ENCODE measurements around the gene SPIRE1.
"Not testable (repeated sequence)": the region's sequence is repeated elsewhere in the genome, so short reads cannot be mapped to it uniquely, and the experiment has no call there.

Gene SPIRE1

GRCh38 chr18:12645751-12646203, 12.1 kb downstream of the SPIRE1 start:
- DNase-seq = no peak

DNA sequence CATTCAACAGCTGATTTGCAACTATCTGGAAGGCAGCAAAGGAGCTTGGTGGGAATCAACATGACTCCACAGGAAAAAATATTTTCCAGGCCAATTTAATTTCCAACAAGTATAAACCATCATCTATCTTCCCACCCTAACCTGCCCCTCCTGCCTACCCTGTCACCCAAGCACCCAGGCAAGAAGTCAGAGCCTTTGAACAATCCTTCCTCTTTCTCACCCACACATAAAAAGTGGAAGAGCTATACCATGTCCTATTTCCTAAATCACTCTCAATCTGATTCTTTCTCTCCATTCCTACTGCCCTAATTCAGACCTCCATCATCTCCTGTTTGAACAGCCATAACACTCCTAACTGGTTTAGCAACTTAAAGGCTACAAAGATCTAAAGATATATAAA, 12.7 kb downstream of the SPIRE1 start:
- DNase-seq = peak; percentile 26 to 40

GRCh38 chr18:12643756-12644155, 14.2 kb downstream of the SPIRE1 start:
- DNase-seq = not testable (repeated sequence)

- DNase-seq = no peak
These were observed 17.1 kb downstream of the SPIRE1 start for GRCh38 chr18:12640881-12641200.

DNA sequence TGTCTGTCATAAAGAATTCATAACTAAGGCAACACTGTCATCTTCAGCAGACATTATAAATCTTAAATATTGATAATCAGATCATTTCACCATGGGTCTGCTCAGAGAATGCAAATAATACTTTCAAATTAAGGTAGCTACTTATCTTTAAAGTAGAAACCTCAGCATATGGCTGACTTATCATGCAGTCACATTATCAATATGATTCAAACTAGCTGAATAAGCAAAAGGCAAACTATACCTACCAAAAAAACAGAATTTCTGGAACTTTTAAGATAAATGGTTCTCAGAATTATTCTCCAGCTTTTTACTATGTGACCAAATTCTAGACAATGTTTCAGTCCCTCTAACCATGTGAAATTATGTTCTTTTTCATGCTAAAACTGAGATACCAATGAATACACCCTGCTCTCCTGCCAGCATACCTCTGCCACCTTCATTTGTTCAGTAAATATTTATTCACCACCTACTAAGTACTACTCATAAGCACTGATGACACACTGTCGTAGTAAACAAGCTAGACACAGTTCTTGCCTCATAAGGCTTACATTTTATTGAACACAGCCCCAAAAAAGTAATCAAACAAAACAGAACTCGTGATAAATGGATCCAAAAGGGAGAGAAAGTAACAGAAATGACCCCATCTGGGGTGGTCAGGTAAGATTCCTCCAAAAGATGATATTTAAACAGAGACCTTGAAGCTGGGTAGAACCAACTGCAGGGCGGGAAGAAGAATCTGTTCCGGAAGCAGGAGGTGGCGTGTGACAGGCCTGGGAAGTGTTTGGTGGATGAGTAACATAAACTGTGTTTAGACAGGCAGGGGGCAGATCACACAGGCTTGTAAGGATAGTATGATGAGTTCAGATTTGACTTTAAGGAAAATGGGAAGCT, 17.7 kb downstream of the SPIRE1 start:
- DNase-seq = no peak

DNA sequence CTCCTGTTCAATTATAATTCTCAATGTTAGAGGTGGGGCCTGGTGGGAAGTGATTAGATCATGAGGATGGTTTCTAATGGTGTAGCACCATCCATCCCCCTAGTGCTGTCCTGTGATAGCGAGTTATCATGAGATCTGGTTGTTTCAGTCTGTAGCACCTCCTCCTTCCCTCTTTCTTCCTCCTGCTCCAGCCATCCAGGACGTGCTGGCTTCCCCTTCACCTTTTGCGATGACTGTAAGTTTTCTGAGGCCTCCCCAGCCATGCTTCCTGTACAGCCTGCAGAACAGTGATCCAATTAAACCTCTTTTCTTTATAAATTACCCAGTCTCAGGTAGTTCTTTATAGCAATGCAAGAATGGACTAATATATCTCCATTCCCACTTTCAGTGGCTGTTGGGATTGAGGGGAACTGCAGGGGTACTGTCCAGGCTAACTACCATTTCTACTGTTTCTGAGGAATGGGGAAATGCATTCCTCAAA, 19.2 kb downstream of the SPIRE1 start:
- DNase-seq = no peak

- DNase-seq = no peak
These were observed 19.8 kb downstream of the SPIRE1 start for GRCh38 chr18:12637901-12638643.

DNA sequence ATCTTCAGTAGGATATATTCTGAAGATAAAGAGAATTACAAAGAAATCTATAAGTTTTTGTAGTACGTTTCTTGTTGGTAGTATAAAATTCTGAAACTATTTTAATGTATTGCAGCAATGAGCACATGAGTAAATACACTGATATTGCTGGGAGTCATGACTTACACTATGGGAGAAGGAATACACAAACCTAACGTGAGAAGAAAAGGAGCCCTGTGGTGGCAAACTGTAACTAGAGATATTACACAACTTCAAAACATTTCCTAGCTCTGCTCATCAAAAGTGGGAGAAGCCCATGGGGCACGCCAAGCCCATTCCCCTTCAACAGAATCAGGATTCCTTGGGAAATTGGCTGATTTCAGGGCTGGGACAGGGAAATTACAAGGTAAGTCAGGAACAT, 20.5 kb downstream of the SPIRE1 start:
- DNase-seq = no peak

DNA sequence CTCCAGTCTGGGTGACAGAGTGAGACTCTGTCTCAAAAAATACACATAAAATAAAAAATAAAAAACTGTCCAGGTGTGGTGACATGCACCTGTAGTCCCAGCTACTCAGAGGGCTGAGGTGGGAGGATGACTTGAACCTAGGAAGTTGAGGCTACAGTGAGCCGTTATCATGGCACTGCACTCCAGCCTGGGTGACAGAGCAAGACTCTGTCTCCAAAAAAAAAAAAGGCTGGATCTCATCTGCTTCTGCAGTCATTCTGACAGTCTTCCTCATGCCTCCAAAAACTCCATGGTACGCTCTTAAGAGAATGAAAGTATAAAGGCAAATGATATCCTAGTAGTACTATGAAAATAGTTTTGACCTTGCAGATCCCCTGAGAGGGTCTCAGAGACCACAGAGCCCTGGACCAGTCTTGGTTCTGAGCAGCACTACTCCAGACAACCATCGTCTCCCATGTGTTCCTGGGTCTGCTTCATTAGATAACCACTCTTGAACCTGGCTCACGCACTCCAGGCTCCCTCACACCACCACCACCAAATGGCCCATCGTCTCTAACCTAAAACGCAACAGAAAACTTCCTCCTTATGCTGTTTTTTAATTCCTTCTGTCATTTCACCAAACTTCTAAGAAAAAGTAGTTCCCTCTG, 26.0 kb downstream of the SPIRE1 start:
- DNase-seq = no peak

- DNase-seq = no peak
These were observed 27.8 kb downstream of the SPIRE1 start for GRCh38 chr18:12630136-12630535.

- DNase-seq = no peak
These were observed 28.9 kb downstream of the SPIRE1 start for GRCh38 chr18:12628706-12629702.

DNA sequence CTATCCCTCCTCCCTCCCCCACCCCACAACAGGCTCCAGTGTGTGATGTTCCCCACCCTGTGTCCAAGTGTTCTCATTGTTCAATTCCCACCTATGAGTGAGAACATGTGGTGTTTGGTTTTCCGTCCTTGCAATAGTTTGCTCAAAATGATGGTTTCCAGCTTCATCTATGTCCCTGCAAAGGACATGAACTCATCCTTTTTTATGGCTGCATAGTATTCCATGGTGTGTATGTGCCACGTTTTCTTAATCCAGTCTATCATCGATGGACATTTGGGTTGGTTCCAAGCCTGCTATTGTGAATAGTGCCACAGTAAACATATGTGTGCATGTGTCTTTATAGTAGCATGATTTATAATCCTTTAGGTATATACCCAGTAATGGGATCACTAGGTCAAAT, 30.7 kb downstream of the SPIRE1 start:
- DNase-seq = not testable (repeated sequence)

DNA sequence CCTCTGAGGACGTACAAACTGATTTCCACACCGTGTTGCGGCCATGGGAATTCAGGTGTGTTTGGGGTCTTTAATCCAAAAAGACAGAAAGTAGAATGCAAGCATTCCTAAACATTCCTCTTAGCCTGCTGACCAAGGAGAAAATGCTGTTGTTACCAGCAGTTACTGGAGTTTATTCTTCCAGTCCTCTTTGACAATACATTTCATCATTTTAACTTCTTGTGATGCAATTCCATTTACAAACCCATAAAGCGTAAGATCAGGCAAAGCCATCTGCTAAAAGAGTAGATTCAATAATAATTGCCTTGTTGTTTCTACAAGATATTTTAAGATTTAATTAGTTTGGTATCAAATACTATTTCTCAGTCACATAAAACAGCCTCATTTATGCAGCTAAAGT, 32.7 kb downstream of the SPIRE1 start:
- DNase-seq = no peak

DNA sequence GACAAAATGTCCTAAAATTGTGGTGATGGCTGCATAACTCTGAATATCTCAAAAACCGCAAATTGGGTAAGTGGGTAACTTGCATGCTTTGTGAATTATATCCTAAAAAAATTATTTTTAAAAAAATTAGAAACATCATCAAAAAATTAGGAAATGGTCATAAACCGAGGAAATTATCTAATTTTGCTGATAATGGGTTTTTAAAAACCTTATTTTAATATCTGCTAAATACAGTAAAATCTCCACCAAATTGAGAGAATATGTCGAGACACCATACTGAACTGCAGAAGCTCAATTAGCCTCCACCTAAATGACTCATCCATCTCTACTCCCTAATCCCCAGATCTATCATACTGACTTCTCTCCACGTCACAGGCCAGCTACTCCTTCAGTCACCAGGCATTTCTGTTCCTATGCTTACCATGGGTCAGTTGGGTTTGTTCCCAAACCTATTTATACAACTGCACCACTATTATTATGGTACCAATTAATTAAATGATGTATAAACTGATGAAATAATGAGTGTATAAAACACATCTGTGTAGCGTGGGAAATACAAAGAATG, 36.1 kb downstream of the SPIRE1 start:
- DNase-seq = no peak

DNA sequence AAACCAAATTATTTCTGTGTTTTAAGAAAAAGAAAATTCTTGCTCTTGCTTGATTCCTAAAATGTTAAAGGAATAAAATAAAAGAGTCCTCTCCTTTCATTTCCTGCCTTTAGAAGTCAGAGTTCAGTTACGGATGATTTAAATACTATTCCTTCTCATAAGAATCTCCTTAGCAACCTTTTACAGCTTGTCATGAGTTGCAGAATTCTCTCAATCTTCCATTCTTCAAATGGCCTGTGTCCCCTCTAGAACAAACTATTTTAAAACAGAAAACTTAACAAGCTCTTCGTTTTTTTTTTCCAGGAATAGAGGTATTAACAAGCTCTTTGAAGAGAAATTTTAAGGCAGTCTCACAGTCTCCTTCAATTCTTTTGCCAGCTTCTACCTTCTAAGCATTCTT, 42.2 kb downstream of the SPIRE1 start:
- DNase-seq = no peak

GRCh38 chr18:12608301-12608700, 49.6 kb downstream of the SPIRE1 start:
- no peak for DNase-seq

- DNase-seq = peak; percentile 27 to 31
These were observed 51.2 kb downstream of the SPIRE1 start for GRCh38 chr18:12606592-12607315.

DNA sequence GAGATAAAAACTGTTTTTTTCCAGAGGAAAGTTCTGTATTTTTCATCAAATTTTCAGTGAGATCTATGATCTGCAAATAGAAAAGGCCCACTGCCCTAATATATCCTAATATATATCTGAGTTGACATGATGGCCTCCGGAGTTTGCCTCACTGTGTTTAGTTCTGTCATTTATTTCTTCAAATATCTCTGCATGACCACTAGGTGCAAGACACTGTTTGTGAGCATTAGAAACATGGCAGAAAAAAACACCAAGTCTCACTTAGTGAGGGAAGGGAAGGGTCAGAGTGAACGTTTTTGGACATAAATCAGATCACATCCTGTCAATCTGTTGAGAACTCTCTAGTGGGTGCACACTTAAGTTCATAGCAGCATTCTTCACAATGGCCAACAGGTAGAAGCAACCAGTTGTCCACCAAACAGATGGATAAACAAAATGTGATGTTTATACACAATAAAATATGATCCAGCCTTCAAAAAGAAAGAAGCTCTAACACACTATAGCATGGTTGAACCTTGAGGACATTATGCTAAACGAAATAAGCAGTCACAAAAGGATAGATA, 53.4 kb downstream of the SPIRE1 start:
- no peak for DNase-seq

GRCh38 chr18:12599966-12600365, 57.9 kb downstream of the SPIRE1 start:
- DNase-seq = no peak

DNA sequence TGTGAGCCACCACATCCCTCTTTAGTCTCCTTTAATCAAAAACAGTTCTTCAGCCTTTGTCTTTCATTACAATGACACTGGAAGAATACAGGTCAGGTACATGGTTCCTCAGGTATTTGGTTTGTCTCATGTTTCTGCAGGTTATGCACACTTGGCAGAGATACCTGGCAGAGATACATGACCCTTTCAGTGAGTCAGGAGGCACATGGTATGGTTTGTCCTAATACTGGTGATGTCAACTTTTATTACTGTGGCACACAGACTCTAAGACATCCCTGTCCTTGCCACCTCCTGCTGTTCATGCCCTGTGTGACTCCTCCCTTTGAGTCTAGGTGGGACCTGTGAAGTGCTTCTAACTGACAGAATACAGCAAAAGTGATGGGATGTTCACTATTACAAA, 58.4 kb downstream of the SPIRE1 start:
- no peak for DNase-seq

All from Kasumi-1 (cell line).